Measurements from ENCODE around the gene BCHE.
A peak's percentile ranks its signal among the peaks of the same experiment; 100 is the strongest.

BCHE gene

DNA sequence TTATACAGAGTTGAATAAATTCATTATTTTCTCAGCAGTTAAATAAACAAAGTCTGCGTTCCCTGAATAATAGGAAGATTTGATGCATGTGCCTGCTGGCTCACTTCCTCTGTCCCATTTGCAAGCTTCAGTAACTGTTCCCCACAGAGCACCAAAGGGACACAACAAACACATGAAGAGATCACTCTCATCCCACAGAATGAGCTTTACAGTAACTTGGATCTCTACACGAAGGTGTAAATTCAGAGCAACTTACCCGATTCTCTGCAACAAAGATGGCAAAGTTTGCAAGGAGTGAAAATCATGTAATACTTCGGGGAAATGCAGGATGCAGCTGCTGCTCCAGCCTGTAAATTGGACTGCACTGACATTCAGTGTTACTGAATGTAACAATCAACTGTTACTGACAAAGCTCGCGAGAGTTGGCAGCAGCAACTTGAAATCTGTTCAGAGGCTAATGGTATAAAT lies at the start of gene BCHE:
BCHE (minus strand) TSS at position 366 of the 468 bp plus-strand sequence. CDS start 6,390 bp downstream, outside the sequence.
- no peak for DNase-seq (ENCODE audit: low read depth, low spot score)

DNA sequence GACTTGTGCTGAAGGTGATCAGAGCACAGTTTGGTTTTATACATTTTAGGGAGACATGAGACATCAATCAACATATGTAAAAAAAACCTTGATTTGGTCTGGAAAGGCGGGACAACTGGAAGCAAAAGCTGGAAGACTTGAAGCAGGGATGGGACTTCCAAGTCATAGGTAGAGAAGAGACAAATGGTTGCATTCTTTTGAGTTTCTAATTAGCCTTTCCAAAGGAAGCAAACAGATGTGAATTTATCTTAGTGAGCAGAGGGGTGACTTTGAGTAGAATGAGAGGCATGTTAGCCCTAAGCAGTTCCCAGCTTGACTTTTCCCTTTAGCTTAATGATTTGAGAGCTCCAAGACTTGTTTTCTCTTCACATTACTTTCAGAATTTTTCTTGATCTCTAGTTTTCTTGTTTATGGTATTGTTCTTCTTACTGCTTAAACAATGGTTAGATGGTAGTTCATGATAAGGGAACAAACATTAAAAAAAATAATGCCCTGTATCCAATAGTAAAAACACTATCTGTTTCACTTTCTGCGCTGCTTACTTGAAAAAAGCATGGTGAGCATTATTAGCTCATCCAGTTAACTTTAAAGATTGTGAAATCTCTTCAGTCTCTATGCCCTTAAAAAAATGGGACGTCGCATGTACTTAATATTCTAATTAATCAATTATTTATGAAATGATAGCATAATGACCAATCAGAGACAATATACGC lies 48.5 kb upstream of the BCHE start:
- peak; percentile 15 for DNase-seq (ENCODE audit: low read depth, low spot score)

DNA sequence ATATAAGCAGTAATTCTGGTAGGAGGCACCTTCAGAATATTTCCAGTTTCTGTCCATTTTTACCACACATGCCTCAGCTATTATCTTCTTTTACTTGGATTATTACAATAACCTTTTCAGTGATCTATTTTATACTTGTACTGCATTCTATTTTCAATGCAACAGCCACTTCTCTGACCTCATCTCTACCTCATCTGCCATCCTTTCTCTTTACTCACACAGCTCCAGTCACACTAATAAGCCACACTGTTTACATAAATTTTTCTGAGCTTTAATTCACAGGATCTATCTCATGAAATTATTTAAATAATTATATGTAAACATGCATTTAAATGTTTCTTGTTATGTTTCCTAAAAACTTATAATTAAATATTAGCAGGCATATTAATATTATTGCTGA lies 47.3 kb upstream of the BCHE start:
- no peak for DNase-seq (ENCODE audit: low read depth, low spot score)

DNA sequence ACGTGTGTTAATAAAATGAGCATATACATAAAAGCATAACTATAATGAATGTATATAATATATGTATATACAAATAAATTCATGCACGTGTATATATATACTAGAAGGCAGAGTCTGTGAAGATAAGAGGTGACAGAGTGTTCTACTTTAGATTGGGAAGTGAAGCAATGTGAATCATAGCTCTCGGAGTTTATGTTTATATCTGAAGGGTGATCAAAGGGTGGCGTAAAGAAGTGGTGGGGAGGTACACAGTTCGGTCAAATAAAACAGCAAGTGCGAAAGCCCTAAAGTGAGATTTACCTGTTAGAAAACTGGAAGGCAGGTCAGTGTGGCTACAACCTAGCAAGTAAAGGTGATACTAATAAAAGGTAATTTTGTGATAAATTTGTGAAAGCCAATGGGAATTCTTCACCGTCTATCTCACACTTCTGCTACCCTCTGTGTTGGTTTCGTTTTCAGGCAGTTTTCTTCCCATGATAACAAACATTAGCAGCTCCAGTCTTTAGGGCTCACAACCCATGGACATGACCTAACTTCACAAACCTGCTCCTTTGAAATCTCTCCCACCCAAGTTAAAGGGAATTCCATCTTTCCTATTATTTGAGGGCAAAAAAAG lies 46.7 kb upstream of the BCHE start:
- DNase-seq (ENCODE audit: low read depth, low spot score) = no peak

DNA sequence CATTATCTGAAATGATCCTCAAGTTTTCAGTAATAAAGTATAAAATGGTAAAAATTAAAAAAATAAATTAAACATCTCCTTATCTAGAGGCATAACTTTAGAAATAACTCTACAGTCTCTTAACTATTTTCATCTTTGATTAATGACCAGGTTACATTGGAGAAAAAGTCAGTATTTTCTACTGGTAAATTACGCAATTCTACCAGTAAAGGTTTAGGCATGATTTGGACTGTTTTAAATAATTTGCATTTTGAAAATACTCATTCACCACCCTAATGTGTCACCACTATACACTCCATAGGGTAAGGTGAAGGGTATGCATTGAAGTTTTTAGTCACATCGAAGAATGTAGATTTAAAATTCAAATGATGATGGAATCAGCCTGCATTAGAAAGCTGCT lies 45.9 kb upstream of the BCHE start:
- DNase-seq (ENCODE audit: low read depth, low spot score) = no peak

DNA sequence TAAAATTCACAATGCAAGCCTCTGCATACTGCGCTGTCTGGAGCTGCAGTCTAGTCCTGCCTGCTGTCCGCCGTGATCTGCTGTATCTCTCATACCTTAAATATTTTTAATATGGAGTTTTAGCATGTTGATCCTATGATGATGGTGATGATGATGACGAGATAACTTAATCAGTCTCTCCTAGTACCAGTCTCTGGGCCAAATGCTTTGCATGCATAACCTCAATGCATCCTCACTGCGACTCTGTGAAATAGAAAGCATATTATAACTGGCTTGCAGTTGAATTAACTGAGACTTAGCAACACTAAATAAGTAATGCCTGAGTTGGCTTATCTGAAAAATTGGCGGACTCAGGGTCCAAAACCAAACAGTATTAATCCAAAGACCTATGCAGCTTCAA lies 38.4 kb upstream of the BCHE start:
- DNase-seq (ENCODE audit: low read depth, low spot score) = no peak

DNA sequence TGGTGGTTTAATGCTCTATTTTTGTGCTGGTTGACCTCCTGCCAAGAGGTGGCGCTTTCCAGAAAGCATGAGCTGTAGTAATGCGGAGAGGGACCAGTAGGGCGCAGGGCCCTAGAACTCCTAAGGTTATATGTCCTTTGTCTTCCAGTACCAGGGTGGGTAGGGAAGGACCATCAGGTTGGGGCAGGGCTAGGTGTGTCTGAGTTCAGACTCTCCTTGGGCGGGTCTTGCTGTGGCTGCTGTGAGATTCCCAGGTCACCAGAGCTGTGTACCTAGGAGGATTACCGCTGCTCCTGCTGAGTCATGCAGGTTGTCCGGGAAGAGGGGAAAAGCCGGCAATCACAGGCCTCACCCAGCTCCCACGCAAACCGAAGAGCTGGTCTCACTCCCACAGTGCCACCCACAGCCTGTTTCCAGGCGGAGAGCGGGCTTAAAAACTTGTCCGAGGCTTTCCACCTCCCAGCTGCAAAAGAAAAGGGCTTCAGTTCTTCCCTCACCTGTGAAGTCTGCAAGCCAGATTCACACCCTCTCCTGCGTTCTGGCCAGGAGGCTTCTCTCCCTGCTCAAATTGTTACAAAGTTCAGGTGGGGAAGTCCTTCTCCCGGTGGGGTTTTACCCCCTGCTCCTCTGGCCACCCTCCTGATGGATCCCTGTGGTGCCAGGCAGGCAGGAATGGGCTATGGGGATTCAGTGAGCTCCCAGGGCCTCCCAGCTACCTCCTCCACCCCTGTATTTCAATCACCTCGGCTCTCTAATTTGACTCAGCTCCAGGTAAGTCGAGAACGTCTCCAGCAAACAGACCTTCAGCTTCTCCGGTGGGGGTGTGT lies 37.7 kb upstream of the BCHE start:
- DNase-seq (ENCODE audit: low read depth, low spot score) = no peak

DNA sequence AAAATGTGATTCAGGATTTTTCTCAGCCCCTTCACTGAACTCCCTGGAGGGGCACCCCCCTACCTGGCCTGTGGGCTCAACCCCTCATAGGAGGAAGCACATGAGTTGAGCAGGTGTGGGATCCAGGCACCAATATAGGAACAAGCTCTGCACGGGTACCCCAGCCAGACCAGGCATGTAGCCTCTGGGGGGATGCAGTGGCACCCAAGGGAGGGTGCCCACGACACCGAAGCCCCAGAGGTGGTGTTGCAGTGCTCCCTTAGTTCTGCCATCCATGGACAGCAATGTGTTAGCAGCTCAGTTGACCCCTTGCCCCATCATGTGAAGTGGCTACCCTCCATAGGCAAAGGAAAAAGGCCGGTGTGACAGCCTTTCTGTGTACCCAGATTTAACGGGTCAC lies 30.9 kb upstream of the BCHE start:
- no peak for DNase-seq (ENCODE audit: low read depth, low spot score)

DNA sequence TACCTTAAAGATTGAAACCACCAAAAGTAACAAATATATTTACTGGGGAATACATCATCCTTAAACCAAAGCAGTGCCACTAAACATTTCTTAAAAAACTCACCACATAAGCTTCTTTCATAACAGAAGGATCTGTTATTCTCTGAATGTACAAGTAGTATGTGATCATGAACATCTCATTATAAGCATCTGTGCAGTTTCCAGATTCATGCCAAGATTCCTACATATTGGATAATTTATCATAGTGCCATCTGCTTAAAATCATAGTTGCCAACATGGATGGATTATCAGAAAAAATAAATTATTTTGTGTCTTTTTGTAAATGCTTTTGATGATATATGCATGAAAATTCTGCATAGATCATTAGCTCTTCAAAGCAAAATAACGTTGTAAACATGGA lies 21.8 kb upstream of the BCHE start:
- no peak for DNase-seq (ENCODE audit: low read depth, low spot score)

DNA sequence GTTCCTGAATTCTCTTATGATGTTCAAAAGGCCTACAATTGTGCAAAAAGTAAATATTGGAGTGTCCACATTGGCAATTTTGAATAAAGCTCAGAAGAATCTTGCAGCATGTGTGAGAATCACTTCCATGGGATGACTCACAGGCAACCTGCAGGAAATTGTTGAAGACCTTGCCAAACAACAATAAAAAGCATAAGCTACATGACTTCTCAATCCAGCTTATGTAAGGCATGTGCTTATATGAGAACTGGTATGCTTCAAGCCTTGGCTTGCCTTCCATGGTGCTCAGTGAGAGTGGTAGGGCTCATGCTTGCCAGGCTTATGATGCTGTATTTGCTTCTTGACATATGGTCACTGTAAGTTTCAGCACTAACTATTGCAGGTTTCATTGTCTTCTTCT lies 18.4 kb upstream of the BCHE start:
- DNase-seq (ENCODE audit: low read depth, low spot score) = no peak

DNA sequence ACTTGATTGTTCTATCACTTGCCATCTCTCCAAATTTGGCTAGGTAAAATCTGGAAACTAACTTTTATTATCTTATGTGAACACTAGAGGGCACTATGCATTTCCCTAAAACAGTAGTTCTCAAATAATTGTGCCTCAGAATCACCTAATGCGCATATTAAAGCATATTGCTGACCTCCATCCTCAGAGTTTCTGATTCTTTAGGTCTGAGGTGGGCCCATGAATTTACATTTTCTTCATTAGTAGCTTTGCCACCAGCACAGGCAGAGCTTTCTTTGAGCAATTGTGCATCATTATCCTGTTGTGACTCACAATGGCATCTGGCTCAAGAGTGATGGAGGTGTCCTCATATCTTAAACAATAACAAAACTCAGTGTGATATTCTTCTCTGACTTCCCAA lies 17.5 kb upstream of the BCHE start:
- DNase-seq (ENCODE audit: low read depth, low spot score) = no peak

DNA sequence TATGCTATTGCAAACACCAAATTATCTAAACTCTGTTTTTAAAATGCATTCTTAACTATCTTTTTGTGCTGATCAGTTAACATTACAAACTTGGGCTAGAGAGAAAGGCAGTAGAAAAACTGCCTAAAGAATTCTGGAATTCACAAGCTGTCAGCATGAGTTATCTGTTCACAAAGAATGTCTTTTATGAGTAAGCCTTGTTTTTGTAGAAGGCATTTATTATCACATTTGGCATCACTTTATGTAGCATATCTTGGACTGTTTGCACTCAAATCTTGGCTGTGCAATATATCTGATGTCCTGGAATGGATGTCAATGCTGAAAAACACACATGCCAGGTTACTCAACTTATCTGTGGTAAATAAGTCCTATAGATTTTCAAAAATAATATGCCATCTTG lies 15.5 kb upstream of the BCHE start:
- DNase-seq (ENCODE audit: low read depth, low spot score) = no peak

DNA sequence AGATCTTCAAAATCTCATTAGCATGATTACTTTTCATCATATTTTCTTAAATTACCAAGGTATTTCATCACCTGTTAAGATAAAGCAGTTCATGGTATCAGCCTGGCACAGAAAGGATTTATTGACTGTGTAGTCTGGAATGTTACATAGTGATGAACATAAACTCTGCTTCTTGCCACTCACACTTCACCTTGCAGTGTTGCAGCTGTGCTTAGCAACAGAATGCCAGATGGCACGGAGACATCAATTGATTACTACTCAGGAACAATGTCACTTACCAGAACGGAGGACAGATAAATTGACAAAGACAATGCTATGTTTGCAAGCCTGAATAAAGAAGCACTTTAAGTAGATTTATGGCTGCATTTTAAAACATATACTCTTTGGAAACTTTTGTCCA lies 15.0 kb upstream of the BCHE start:
- no peak for DNase-seq (ENCODE audit: low read depth, low spot score)

DNA sequence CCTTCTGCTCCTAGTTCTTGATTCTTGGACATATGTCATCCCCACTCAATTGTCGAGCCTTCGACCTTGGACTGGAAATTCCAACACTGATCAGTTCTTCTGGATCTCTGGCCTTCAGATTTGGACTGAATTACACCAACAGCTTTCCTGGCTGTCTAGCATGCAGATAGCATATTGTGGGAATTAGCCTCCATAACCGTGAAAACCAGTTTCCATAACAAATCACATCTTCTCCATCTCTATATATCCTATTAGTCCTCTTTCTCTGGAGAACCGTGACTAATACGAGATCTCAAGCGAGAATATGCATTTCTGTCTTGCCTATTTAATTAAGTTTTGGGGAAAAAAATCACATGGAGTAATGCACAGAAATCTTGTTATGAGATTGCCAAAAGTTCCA lies 8.8 kb upstream of the BCHE start:
- DNase-seq (ENCODE audit: low read depth, low spot score) = no peak

DNA sequence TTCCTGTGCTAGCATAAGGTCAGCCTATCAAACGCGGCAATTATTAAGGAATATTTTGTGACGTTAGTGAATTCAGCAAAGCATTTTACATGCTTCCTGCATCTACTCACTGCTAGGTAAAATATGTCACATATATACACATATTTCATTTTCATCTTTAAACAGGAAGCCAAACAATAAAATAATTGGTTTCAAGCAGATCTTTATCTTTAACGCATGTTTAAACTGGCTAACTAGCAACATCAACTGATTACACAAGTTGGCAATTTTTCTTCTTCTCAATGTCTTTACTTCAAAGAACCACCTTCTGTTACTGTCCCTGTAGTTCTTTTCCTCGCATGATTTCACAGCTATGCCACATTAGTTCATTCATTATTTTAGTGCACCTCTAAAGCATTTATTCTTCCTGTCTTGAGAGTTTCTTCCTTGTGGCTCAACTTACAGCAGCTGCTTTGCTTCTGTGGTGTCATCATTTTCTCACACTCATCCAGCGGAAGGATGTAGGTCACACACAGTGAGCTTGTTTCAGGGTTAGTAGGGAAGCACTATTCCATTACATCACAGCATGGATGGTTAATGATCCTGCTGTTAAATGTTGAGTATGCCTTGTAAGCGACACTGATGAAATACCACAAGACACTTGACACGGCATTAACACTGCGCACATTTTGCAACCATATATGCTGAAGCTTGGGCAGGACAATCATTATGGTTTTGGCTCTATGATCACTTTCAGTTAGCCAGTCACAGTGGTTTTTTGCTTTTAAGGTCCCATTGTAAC lies 2.3 kb upstream of the BCHE start:
- no peak for DNase-seq (ENCODE audit: low read depth, low spot score)

DNA sequence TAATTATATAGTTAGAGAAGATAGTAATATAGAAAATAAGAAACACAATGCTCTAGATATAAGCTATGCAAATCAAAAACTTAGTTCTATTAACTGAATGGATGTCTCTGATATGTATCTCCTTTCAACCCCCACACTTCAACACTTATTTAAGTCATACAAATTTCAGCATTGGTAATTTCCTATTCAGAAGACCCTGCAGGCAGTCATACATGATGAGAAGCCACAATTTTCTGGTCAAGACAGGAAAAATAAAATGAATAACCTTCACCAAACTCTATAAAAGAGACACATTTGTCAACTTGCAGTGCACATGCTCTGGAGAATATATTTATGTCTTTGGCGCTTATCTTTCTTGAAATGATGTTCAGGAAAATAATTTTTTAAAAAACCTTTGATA lies 578 bp upstream of the BCHE start:
- DNase-seq (ENCODE audit: low read depth, low spot score) = no peak

DNA sequence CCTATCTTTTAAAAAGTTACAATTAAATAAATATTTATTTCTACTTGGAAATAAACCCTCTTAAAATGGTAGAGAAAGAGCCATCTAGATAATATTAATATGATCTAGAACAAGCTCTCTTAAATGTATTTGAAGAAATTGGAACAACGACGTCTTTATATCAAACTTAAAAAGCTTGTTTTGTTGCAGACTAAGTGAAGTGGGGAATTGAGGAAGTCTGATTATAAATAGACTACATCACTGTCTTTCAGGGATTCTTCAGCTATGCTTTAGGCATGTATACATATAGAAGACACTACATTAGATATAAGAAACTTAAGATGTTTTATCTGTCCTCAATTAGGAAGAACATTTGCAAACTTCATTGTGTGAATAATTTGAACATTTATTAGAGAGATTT lies 1.8 kb downstream of the BCHE start:
- DNase-seq (ENCODE audit: low read depth, low spot score) = no peak

DNA sequence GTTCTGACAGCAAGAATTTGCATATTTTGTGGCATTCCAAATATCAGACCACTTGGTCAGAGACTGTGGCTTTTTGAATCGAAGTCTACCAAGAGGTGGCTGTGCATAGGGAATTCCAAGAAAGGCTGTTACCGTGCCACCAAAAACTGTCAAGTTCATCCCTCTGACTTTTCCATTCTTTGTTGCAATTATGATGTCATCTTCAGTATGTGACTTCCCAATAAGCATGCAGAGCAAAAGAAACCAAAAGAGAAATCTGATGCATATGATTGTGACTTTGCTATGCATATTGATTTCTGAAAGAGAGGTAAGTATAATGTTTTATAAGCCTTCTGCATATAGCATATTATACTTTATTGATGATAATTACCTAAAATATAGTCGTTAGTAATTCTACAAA lies 6.5 kb downstream of the BCHE start:
- DNase-seq (ENCODE audit: low read depth, low spot score) = no peak

DNA sequence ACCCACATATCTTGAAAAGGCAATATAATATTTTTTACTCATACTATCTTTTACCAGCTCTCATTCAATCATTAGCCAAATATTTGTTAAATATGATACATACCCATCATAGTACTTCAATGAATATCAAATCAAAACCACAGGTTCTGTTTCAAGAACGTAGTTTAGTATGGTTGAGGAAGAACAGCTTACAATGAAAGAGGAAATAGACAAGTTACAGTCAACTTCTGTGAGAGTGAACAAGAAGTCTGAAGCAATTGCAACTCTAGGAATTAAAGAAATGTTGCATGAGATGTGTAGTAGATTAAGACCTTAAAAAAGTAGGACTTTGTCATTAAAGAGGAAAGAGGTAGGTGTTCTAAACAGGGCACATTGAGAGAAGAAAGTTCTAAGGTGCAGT lies 9.3 kb downstream of the BCHE start:
- DNase-seq (ENCODE audit: low read depth, low spot score) = no peak

DNA sequence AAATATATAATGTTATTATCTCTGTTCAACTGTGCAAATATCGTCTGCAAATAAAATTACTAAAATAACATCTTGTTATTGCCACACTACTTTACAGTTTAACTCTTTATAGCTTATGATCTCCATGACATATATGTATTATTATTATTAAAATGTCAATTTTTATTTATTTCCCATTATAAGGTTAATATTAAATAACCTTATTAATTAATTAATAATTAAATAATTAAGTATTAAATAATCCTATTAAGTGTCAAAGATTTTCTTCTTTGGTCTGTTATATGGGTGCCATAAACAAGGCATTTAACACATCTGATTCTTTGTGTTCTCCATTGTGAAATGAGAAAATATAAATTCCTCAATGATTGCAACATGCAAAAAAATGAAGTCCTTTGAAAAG lies 10.0 kb downstream of the BCHE start:
- no peak for DNase-seq (ENCODE audit: low read depth, low spot score)

DNA sequence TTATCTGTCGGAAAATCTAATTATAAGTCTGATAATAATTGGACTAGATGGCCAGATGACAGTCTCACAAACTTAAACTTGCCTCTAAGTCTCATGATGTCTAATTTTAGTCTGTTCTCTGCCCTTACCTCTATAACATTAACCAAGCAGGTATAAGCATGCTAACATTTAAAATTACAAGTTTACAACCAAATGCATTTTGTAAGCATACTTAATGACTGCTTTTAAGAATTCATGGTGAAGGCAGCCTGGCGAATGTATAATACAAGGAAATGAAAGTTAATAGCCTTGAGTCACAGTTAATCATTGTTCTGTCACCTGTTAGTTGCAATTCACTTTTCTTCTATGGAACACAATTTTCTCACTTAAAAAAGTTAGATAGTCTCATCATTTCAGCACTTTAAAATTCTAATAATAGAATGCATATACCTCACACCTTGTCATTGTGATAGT lies 16.5 kb downstream of the BCHE start:
- no peak for DNase-seq (ENCODE audit: low read depth, low spot score)

DNA sequence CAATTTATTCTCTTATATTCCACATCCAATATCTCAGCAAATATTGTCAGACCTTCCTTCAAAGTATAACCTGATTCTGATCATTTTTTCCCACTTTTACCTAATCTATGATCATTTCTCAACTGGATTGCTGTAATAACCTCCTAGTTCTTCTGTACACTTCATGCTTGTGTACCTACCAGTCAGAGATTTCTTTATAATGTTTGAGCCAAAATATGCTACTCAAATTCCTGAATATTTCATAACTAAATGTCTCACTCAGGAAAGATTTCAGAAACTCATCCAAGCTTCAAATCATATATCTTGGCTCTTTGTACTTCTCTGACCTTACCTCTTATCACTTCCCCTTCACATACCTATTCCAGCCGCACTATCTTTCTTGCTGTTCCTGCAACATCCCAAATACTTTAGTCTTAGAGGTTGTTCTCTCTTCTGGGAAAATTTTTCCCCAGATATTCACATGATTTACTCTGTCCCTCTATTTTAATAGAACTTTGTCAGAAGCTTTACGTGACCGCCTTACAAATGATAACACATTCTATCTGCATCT lies 20.0 kb downstream of the BCHE start:
- no peak for DNase-seq (ENCODE audit: low read depth, low spot score)

Data from iPS DF 19.7 (cell line).